ENCODE data around the gene CHSY3.
"Not testable (repeated sequence)": the region's sequence is repeated elsewhere in the genome, so short reads cannot be mapped to it uniquely, and the experiment has no call there.

CHSY3 gene

DNA sequence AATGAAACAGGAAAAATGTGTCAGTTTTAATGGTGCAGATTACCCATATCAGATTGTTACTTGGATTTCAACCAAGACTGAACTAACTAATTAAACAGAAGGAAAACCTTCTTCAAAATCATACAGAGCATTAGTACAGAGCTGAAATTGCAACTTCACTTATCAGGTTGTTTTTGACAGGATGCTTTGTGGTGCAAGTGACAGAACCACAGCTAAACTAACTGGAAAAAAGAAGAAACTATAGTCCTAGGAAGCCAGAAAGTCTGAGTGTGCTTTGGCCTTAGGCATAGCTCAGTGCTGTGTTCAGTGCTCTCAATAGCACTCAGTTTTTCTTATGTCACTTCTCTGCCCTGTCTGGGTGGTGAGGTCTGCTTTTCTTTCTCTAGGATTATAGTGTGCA lies 267.4 kb downstream of the CHSY3 start:
- DNase-seq = no peak

- DNase-seq = no peak
Observed at GRCh38 chr5:130183115-130183514, 278.9 kb downstream of the CHSY3 start.

DNA sequence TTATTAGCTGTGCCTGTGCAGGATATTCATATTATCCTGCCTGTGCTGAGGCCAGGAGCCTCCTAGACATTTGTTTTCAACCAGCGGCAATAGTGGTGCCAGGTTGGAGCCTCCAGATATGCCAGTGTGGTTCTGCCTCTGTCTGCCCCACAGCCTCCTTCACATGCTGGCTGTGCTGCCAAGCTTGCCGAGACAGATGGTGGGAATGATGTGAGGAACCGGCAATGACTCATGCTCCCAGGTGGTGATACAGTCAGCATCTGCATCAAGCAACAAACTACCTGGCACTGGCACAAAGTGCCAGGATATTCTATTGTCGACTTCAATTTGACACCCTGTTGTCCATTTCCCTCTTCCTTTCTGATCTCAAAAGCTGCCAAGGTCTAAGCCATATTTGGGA lies 285.7 kb downstream of the CHSY3 start:
- no peak for DNase-seq

GRCh38 chr5:130198927-130199326 lies 294.7 kb downstream of the CHSY3 start:
- no peak for DNase-seq

GRCh38 chr5:130206686-130207085 lies 302.4 kb downstream of the CHSY3 start:
- DNase-seq = no peak

GRCh38 chr5:130213607-130214006 lies 309.3 kb downstream of the CHSY3 start:
- DNase-seq = no peak

GRCh38 chr5:130216286-130216685 lies 312.0 kb downstream of the CHSY3 start:
- DNase-seq = no peak

DNA sequence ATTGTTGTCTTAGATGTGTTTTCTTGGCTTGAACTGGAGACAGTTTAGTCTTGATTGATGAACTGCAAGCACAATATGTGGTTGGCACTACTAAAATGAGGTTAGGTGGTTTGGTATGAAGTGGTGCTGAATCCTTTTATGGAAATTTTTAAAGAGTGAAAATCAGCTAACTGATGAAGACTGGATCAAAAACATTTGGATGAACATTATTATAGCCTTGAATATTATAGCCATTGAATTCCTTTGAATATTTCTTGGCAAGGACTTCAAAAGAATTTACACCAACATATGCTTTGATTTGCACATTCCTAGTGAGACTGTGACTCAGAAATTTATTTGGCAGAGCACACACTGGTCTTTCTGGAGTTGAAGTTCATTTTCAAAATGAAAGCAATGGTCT lies 318.3 kb downstream of the CHSY3 start:
- DNase-seq = no peak

DNA sequence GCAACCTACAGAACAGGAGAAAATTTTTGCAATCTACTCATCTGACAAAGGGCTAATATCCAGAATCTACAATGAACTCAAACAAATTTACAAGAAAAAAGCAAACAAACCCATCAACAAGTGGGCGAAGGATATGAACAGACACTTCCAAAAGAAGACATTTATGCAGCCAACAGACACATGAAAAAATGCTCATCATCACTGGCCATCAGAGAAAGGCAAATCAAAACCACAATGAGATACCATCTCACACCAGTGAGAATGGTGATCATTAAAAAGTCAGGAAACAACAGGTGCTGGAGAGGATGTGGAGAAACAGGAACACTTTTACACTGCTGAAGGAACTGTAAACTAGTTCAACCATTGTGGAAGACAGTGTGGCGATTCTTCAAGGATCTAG lies 322.3 kb downstream of the CHSY3 start:
- not testable (repeated sequence) for DNase-seq

DNA sequence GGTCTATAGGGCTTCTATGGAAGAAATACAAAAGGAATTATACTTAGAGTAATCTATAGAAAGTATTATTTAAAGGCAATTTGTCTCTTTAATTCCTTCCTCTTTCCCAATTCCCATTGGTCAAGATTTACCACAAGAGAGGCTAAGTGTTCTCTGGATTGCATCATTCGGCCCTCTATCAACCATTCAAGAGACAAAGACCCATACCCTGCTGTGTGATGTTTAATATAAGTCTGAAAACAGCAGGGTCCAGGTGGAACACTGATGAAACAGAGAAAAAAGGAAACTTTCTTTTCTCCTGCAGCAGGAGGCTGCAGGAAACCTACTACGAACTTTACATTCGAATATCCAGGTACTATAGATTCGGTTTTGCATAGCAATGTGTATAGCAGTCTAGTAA lies 323.4 kb downstream of the CHSY3 start:
- DNase-seq = no peak

DNA sequence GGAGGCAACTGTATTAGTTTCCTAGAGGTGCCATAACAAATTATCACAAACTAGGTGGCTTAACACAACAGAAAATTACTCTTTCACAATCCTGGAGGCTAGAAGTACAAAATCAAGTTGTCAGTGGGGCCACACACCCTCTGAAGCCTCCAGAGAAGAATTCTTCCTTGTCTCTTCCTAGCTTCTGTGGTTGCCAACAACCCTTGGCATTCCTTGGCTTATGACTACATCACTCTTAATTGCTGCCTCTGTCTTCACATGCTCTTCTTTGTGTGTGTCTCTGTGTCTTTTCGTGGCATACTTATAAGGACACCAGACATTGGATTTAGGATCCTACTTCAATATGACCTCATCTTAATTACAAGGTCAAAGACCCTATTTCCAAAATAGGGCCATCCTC lies 327.5 kb downstream of the CHSY3 start:
- DNase-seq = no peak

GRCh38 chr5:130234816-130235215 lies 330.6 kb downstream of the CHSY3 start:
- no peak for DNase-seq
